ENCODE measurements around the gene SLX1B. TPM values are rescaled to one million over a fixed set of nuclear protein-coding genes. Genes with fewer than 3 reads are reported as not detected.
"Not testable (repeated sequence)": the region's sequence is repeated elsewhere in the genome, so short reads cannot be mapped to it uniquely, and the experiment has no call there.

Gene SLX1B
- total RNA-seq: 51.2 and 60.4 TPM in 2 replicates

GRCh38 chr16:29454269-29454668, at the start of gene SLX1B, which contains the start of gene BOLA2:
SLX1B (plus strand) TSS chr16:29454533.
BOLA2 (minus strand) TSS chr16:29454351; CDS start chr16:29454253, 98 bp downstream.
- H3K4me3 Mint-ChIP-seq; H3K4me1 Mint-ChIP-seq; DNase-seq; intact Hi-C loops (cut with micrococcal nuclease); H3K9me3 Mint-ChIP-seq; CTCF ChIA-PET; H3K36me3 Mint-ChIP-seq (ENCODE audit: low read depth); H3K27ac Mint-ChIP-seq; H3K27me3 Mint-ChIP-seq; POLR2A ChIA-PET: not testable (repeated sequence)
- ATAC-seq (ENCODE audit: low read depth): peak; percentile 87

- H3K4me3 Mint-ChIP-seq; CTCF ChIA-PET; H3K9me3 Mint-ChIP-seq; intact Hi-C loops (cut with micrococcal nuclease); H3K27ac Mint-ChIP-seq; DNase-seq; ATAC-seq (ENCODE audit: low read depth); POLR2A ChIA-PET; H3K4me1 Mint-ChIP-seq; H3K36me3 Mint-ChIP-seq (ENCODE audit: low read depth); H3K27me3 Mint-ChIP-seq: not testable (repeated sequence)
Measured at GRCh38 chr16:29405249-29405648, 49.1 kb upstream of the SLX1B start.

- intact Hi-C loops (cut with micrococcal nuclease); H3K4me1 Mint-ChIP-seq; H3K27me3 Mint-ChIP-seq; CTCF ChIA-PET; ATAC-seq (ENCODE audit: low read depth); POLR2A ChIA-PET; H3K9me3 Mint-ChIP-seq; H3K4me3 Mint-ChIP-seq; H3K27ac Mint-ChIP-seq; DNase-seq: not testable (repeated sequence)
- H3K36me3 Mint-ChIP-seq (ENCODE audit: low read depth): peaks cover 14% of the 10 kb centered on the region
Measured at GRCh38 chr16:29423587-29423986, 30.7 kb upstream of the SLX1B start.

- DNase-seq; POLR2A ChIA-PET; intact Hi-C loops (cut with micrococcal nuclease); H3K4me1 Mint-ChIP-seq; H3K27me3 Mint-ChIP-seq; H3K27ac Mint-ChIP-seq; H3K9me3 Mint-ChIP-seq; H3K4me3 Mint-ChIP-seq; CTCF ChIA-PET; ATAC-seq (ENCODE audit: low read depth): not testable (repeated sequence)
- H3K36me3 Mint-ChIP-seq (ENCODE audit: low read depth): peaks cover 16% of the 10 kb centered on the region
Measured at GRCh38 chr16:29425390-29425789, 28.9 kb upstream of the SLX1B start.

GRCh38 chr16:29453754-29454153, 579 bp upstream of the SLX1B start:
- peak; percentile 26 for ATAC-seq (ENCODE audit: low read depth)
- intact Hi-C loops (cut with micrococcal nuclease); POLR2A ChIA-PET; CTCF ChIA-PET; H3K27me3 Mint-ChIP-seq; DNase-seq; H3K36me3 Mint-ChIP-seq (ENCODE audit: low read depth); H3K4me3 Mint-ChIP-seq; H3K4me1 Mint-ChIP-seq; H3K9me3 Mint-ChIP-seq; H3K27ac Mint-ChIP-seq: not testable (repeated sequence)

GRCh38 chr16:29454828-29455227, 495 bp downstream of the SLX1B start:
- not testable (repeated sequence) for H3K27ac Mint-ChIP-seq, H3K9me3 Mint-ChIP-seq

GRCh38 chr16:29457660-29458059, 3.3 kb downstream of the SLX1B start:
- H3K4me1 Mint-ChIP-seq; POLR2A ChIA-PET; DNase-seq; intact Hi-C loops (cut with micrococcal nuclease); H3K9me3 Mint-ChIP-seq; CTCF ChIA-PET; H3K27me3 Mint-ChIP-seq; H3K36me3 Mint-ChIP-seq (ENCODE audit: low read depth); H3K27ac Mint-ChIP-seq; ATAC-seq (ENCODE audit: low read depth); H3K4me3 Mint-ChIP-seq: not testable (repeated sequence)

More at GRCh38 chr16:29454828-29455227, 495 bp downstream of the SLX1B start:
- CTCF ChIA-PET; H3K4me3 Mint-ChIP-seq; POLR2A ChIA-PET; intact Hi-C loops (cut with micrococcal nuclease); H3K27me3 Mint-ChIP-seq; DNase-seq; H3K36me3 Mint-ChIP-seq (ENCODE audit: low read depth); H3K4me1 Mint-ChIP-seq: not testable (repeated sequence)
- ATAC-seq (ENCODE audit: low read depth): peak; percentile 70

- DNase-seq; POLR2A ChIA-PET; ATAC-seq (ENCODE audit: low read depth); H3K36me3 Mint-ChIP-seq (ENCODE audit: low read depth); H3K9me3 Mint-ChIP-seq; H3K27ac Mint-ChIP-seq; H3K4me1 Mint-ChIP-seq; H3K4me3 Mint-ChIP-seq; intact Hi-C loops (cut with micrococcal nuclease); H3K27me3 Mint-ChIP-seq; CTCF ChIA-PET: not testable (repeated sequence)
Measured at GRCh38 chr16:29459706-29460646, 5.6 kb downstream of the SLX1B start, which contains the start of gene SULT1A4. SULT1A4 (plus strand) TSS chr16:29459913; CDS start chr16:29461386, 1,473 bp downstream.

GRCh38 chr16:29460647-29461030, 6.3 kb downstream of the SLX1B start:
- H3K36me3 Mint-ChIP-seq (ENCODE audit: low read depth); H3K27ac Mint-ChIP-seq; H3K4me3 Mint-ChIP-seq; CTCF ChIA-PET; H3K27me3 Mint-ChIP-seq; POLR2A ChIA-PET; DNase-seq; H3K9me3 Mint-ChIP-seq; intact Hi-C loops (cut with micrococcal nuclease); H3K4me1 Mint-ChIP-seq; ATAC-seq (ENCODE audit: low read depth): not testable (repeated sequence)

- CTCF ChIA-PET; H3K4me1 Mint-ChIP-seq; H3K9me3 Mint-ChIP-seq; H3K4me3 Mint-ChIP-seq; POLR2A ChIA-PET; H3K27me3 Mint-ChIP-seq; DNase-seq; H3K36me3 Mint-ChIP-seq (ENCODE audit: low read depth); intact Hi-C loops (cut with micrococcal nuclease); H3K27ac Mint-ChIP-seq: not testable (repeated sequence)
- ATAC-seq (ENCODE audit: low read depth): peak; percentile 75
Measured at GRCh38 chr16:29465985-29466824, 11.9 kb downstream of the SLX1B start.

GRCh38 chr16:29466904-29467303, 12.6 kb downstream of the SLX1B start:
- H3K4me1 Mint-ChIP-seq; H3K36me3 Mint-ChIP-seq (ENCODE audit: low read depth); H3K27me3 Mint-ChIP-seq; H3K9me3 Mint-ChIP-seq; POLR2A ChIA-PET; H3K4me3 Mint-ChIP-seq; intact Hi-C loops (cut with micrococcal nuclease); CTCF ChIA-PET; ATAC-seq (ENCODE audit: low read depth); H3K27ac Mint-ChIP-seq; DNase-seq: not testable (repeated sequence)
